LoVo (cell line): ENCODE results near the gene ARMCX1.
"Not testable (repeated sequence)": the region's sequence is repeated elsewhere in the genome, so short reads cannot be mapped to it uniquely, and the experiment has no call there.

Experiments
- DNase-seq: peaks from one replicate; pipeline ENCODE4 v3.0.0-alpha.2; 2016; ENCODE audit warnings: low spot score

The ARMCX1 gene

GRCh38 chrX:101550362-101550750, at the start of gene ARMCX1:
Gene ARMCX1, plus strand, starts transcription at chrX:101550547. Its CDS starts 2,384 bp downstream, at chrX:101552931.
- DNase-seq: no peak

GRCh38 chrX:101502929-101503328, 47.4 kb upstream of the ARMCX1 start:
- not testable (repeated sequence) for DNase-seq

DNA sequence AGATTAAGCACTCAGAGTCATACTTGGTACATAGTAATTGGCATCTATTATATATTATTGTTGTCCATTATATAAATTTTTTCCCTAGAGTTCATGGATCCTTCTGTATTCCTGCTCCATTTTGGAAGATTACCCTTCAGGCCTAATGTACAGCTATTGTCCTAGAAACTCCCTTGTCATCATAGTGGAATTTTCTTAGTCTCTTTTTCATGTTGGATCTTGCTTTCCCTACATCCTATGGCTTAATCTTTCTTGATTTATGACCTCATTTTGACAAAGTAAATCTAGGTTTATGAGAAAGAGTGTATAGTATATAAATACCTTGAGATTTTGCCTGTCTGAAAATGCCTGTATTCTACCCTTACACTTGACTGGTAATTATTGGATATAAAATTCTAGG, 43.0 kb upstream of the ARMCX1 start:
- DNase-seq: no peak

- no peak for DNase-seq
Observed at GRCh38 chrX:101507986-101508385, 42.4 kb upstream of the ARMCX1 start.

DNA sequence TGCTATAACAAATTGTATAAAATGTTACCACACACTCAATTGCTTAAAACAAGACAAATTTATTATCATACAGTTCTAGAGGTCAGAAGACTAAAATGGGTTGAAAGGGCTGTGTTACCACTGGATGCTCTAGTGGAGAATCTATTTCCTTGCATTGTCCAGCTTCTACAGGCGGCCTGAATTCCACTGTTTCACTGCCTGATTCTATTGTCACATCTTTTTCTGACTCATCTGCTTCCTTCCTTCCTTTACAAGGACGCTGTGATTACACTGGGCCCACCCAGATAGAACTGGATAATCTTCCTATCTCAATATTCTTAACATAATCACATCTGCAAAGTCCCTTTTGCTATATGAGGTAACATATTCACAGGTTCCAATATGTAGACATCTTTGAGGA, 19.4 kb upstream of the ARMCX1 start:
- DNase-seq: no peak

DNA sequence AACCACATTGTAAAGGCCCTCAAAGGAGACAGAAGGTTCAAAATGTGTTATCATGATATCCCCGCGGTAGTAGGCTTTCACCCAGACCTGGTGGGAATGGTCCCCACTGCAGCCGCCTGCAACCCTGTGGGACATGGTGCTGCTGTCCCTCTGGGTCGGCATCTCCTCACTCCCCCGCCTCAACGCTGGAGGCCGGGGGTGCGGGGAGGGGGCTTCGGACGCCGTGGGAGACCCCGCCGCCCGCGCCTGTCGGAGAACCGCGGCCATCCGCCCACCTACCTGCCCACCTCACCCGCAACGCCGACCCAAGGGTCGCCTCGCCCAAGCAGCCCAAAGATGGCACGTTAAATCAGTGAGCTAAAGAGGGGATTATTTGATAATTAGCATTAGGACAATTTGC, 11.2 kb upstream of the ARMCX1 start:
- no peak for DNase-seq

- no peak for DNase-seq
Observed at GRCh38 chrX:101550751-101551379, 518 bp downstream of the ARMCX1 start.

DNA sequence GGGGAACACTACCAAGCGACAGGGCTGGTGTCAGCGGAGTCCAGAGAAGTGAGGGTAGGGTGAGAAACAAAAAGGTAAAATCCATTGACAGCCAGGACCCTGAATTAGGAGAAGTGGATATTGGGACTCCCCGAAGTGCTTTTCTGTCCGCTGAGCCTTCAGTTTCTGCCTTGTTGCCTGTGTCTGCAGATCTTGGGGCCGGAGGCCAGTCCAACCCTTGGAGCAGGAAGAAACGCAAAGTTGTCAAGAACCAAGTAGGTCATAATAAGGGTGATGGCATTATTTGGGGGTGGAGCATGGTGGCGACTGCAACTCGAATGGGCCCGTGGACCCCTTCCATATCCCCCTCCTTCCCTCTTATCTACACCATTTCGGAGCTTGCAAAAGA, 1.0 kb downstream of the ARMCX1 start:
- no peak for DNase-seq

GRCh38 chrX:101552714-101553113, 2.4 kb downstream of the ARMCX1 start:
- no peak for DNase-seq

DNA sequence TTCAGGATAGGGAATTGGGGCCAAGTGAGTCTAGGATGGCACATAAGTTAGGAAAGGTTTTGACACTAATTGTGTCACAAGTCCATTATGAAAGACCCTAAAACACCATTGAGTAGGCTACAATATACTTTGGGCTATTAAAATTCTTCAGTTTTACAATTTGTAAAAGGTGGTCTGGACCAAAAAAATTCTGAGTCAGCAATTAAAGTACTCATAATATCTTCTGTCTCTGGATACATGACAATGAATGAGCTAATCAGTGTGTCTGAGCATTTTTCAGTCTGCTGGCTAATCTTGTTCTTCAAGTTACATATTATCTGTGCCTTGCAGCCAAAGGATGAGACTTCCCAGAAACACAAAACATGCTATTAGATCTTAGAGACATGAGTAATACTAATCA, 14.3 kb downstream of the ARMCX1 start:
- DNase-seq: no peak

DNA sequence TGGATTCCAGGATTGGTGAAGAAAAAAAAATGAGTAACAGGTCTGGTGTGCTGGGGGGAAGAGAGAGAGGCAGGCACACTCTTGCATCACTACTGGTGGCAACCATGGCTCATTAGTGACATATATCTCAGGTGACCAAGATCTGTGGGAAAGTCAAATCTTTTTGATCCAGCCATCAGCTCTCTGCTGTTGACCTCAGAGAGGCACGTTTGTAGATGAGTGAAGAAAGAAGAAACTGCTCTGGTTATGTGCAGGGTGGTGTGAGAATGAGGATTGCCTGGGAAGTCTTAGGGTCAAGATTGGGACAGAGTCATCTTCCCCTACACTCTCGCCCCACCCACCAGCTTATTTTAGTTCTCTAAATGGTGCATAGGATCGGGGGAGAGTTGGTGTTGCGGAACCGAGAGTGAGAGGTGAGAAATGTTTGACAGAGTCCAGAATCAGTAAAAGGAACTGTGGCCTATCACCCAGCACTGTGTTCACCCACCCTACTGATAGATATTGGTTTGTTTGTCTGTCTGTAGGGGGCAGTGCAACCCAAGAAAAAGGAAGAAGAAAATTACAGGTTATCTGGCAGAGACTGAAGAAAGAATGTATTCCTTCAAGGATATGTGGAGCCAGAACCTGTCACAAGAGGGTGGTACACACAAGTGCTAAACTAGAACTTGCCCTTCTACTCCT, 45.5 kb downstream of the ARMCX1 start:
- peak; percentile 1 for DNase-seq

DNA sequence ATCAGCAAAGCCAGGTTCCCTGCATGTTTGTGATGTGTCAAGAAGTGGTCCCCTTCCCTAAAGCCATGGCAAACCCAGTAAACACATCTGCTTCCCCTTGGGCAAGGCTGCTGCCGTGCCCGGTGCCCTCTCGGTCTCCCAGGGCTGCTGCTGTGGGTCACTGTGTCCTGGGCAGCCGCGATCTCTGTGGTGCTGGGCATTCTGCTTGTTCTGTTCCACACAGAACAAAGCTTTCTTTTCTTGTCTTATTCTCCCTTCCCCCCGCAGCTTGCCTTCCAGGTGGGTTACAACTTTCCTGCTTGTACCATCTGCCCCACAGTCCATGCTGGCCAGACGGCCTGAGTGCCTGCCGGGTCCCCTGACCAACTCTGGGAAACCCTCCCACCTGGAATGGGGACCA, 49.2 kb downstream of the ARMCX1 start:
- DNase-seq: not testable (repeated sequence)

DNA sequence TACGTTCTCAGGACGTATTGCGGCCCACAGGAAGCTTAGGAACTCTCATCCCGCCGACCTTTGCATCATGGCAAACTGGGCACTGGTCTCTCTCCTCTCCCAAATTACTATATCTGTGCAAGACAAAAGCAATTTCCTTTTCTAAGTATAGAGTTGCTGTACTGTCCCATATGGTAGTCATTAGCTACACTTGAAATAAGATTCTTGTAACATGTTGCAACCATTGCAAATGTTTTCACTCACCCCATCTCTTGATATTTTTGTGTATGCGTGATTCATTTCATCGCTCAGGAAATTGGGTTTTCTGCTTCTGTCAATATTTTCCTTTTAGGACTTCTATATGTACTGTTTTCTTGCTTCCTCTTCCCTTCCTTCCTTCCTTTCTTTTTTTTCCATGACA, 51.7 kb downstream of the ARMCX1 start:
- DNase-seq: no peak
